ENCODE data around the gene FAM83E.

Gene FAM83E

DNA sequence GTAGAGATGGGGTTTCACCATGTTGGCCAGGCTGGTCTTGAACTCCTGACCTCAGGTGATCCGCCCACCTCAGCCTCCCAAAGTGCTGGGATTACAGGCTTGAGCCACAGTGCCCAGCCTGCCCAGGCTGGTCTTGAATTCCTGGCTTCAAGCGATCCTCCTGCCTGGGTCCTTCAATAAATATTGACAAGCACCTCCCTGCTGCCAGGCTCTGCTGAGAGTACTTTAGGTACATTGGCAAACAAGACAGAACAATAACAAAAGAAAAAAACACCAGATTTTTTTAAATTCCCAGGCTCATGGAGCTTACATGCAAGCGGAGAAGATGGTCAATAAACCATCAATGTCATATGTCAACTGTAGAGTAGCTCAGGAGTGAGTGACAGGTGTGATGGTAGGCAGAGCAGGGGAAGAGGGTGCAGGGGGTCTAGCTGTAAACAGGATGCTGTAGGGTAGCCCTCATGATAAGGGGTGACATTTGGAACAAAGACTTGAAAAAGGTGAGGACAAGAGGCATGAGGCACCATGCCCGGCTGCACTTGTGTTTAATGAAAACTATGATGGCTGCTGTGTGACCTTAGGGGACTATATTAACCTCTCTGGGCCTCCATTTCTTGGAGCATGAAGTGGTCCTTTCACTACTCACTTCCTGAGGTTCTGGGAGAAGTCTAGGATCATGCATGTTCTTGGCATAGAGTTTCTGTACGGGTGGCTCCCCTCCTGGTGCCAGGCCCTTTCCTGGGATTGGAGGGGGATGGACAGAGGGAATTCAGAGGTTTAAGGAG lies 43.3 kb downstream of the FAM83E start:
- no peak for DNase-seq

GRCh38 chr19:48569814-48570213 lies 45.1 kb downstream of the FAM83E start:
- DNase-seq, result no peak

DNA sequence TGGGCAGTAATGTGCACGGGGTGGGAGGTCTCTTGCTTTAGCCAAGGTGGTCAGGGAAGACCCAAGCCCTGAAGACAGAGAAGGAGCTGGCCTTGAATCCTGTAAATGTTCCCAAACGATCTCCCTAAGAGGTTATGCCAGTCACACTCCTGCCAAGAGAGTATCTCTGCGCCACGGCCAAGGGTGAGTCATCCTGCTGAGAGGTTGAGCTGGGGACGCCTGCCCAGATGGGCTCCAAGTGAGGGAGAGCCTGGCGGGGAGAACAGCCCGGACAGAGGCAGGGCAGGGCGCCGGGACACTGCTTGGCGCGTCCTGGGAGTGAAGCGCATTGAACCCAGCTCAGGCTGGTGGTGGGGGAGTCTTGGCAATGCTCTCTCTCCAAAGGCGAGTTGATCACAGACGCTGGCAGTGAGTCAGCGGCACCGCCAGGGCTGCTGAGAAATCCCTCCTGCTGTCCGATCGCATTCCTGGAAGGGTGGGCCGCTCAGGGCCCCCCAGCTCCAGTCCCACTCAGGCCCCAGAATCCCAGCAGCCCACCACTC lies 46.5 kb downstream of the FAM83E start:
- DNase-seq, result no peak

DNA sequence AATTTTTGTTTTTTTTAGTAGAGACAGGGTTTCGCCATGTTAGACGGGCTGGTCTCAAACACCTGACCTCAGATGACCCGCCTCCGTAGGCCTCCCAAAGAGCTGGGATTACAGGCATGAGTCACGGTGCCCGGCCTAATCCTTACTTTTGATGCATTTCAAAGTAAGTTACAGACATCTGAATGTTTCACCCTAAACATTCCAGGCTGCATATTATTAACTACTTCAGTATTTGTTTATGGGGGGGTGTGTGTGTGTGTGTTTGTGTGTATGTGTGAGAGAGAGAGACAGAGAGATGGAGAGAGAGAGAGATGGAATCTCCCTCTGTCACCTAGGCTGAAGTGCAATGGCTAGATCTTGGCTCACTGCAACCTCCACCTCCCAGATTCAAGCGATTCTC lies 49.8 kb downstream of the FAM83E start:
- no peak for DNase-seq

Measured in SIG-M5 (cell line).